Activated T-helper 17 cell treated with anti-CD3 and anti-CD28 coated beads, Interleukin-2, amount 50 U/mL, for 72 hours (primary cell): ENCODE measurements around the gene KASH5. TPM values are rescaled to one million over a fixed set of nuclear protein-coding genes. Genes with fewer than 3 reads are reported as not detected.

Experiments
- ATAC-seq: fragments of 150-1000 bp; cut with Tn5 transposase; replicated peaks from 2 replicates; pipeline ENCODE4 v1.10.0; 2021; ENCODE audit warnings: mild to moderate bottlenecking, moderate library complexity
- H3K27ac Mint-ChIP-seq: one replicate; pipeline ENCODE4 v1.8.0; 2022; ENCODE audit warnings: mixed read lengths
- H3K27me3 Mint-ChIP-seq: one replicate; pipeline ENCODE4 v1.8.0; 2022; ENCODE audit warnings: mixed read lengths
- H3K36me3 Mint-ChIP-seq: one replicate; pipeline ENCODE4 v1.8.0; 2022; ENCODE audit warnings: low read depth, mild to moderate bottlenecking, mixed read lengths
- H3K4me1 Mint-ChIP-seq: one replicate; pipeline ENCODE4 v1.8.0; 2022; ENCODE audit warnings: mixed read lengths
- H3K4me3 Mint-ChIP-seq: one replicate; pipeline ENCODE4 v1.8.0; 2022; ENCODE audit warnings: mild to moderate bottlenecking, mixed read lengths
- H3K9me3 Mint-ChIP-seq: one replicate; pipeline ENCODE4 v1.8.0; 2022; ENCODE audit warnings: mixed read lengths
- total RNA-seq, 2 donors: library from RNA; stranded (reverse); gene quantifications; one replicate each; pipeline ENCODE4 v1.2.3, GENCODE V29; 2022

Gene KASH5
- total RNA-seq, 2 donors from 2014 or later, result 1.1 TPM; not detected in 1

DNA sequence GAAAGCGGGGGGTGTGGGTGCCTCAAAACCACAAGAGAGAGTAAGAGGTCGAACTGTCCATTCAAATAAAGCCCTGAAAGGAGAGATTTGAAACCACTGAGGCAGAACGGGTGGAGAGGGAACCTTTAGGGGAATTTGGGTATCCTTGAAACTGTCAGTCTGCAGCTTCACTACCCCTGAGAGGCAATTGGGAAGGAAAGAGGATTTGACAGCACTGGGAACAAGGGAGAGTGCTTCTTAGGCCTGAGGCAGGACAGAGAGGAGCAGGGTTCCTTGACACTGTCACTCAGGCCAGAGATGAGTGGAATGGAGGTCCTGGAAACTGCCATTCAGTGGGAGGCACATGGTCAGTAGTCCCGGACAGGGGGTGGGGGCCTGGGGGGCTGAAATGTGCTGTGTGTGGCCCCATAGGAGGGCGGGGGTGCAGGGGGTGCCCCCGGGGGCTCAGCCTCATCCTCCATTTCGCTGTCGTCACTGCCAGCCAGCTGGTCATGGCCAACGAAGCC lies 42.2 kb downstream of the KASH5 start:
- no peak overlapping the region for H3K27ac Mint-ChIP-seq
- H3K4me1 Mint-ChIP-seq, result peaks cover 34% of the 10 kb centered on the region
- no peaks in the 10 kb centered on the region for H3K9me3 Mint-ChIP-seq
- peaks cover 68% of the 10 kb centered on the region for H3K27me3 Mint-ChIP-seq
- ATAC-seq, result no peak
- H3K36me3 Mint-ChIP-seq, result peaks cover 9% of the 10 kb centered on the region
- no peak overlapping the region for H3K4me3 Mint-ChIP-seq

DNA sequence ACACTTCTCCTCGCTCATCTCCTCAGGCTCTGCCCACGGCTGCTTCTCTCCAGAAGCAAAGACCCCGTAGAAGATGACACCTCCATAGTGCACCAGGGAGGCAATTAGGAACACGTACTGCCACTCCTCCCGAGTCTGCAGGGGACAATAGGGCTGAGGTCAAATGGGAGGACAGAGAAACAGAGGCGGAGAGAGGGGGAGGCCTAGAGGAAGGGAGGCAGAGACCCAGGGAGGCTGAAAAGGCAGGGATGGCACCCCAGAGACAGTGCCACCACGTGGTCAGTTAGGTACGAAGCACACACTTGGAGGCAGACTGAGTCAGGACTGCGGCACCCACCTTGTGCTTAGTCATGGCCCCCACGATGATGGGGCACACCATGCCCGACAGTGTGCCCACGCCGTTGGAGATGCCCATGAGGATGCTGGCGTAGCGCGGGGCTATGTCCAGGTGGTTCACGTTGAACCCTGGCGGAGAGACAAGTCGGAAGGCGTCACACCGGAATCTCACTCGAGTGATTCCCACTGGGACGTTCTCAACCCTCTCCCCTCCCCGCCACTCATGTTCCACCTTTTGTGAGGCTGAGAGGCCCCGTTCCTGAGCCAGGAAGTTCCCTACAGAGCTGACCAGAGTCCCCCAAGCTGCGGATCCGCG lies 42.8 kb downstream of the KASH5 start:
- Mint-ChIP-seq H3K27me3 (peaks cover 66% of the 10 kb centered on the region), H3K36me3 (peaks cover 9% of the 10 kb centered on the region), H3K27ac (no peak overlapping the region), H3K4me3 (no peak overlapping the region), H3K9me3 (no peaks in the 10 kb centered on the region), H3K4me1 (peaks cover 34% of the 10 kb centered on the region)
- peak; percentile 54 for ATAC-seq

DNA sequence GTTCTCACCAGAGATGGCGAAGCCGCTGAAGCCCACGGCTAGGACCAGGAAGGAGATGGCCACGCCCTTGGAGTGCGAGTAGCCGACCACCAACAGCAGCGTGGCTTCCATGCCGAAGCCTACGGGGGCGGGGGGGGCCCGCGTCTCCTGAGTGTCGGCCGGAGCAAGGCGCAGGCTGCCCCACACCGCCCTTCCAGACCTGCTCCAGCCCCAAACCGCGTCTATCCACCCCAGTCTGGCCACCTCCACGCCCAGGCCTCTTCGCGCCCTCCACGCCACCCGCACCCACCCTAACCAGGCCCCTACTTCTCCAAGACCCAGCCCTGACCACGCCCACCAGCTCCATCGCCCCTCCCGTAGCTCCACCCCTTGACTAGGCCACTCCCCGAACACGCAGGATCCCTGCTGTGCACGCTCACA lies 43.3 kb downstream of the KASH5 start:
- H3K27ac Mint-ChIP-seq, result no peak overlapping the region
- H3K27me3 Mint-ChIP-seq, result peaks cover 67% of the 10 kb centered on the region
- H3K9me3 Mint-ChIP-seq, result no peaks in the 10 kb centered on the region
- peaks cover 32% of the 10 kb centered on the region for H3K4me1 Mint-ChIP-seq
- no peak overlapping the region for H3K4me3 Mint-ChIP-seq
- ATAC-seq, result no peak
- H3K36me3 Mint-ChIP-seq, result peaks cover 13% of the 10 kb centered on the region

DNA sequence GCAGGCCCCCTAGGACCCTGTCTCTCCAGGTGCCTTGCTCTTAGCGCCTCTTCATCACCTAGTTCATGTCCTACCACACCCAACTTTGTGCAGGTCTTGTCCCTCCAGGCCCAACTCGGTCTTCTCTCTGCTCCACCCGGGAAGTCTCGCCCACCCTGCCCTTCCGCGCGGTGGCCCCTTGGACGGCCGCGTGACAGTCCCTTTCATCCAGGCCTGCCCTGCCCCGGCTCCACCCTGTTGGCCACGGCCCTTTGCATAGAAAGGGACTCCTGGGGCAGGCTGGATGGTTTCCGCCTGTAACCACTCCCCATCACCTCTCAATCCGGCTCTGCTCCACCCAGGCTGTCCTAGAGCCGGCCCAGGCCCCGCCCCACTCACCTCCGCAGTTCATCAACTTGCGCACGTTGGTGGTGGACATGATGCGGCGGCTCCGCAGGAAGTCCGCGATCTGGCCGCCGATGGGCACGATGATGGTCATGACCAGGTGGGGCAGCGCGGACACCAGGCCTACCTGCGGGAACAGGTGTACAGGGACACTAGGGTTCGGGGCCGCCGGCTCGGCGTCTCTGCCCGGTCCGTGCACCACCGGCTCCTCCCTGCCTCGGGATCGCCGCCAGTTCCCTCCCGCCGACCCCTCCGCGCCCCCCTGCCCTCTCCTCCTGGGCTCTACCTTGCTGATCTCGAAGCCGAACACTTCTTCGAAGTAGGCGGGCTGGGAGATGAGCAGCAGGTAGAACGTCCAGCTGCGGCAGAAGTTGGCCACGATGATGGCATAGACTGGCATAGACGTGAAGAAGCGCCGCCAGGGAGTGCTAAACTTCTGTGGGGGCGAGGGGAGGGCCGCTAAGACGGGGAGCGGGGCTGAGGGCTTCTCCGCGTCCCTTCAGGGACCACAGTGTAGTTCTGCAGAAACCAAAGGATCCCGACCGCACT lies 44.4 kb downstream of the KASH5 start:
- Mint-ChIP-seq H3K4me1 (peaks cover 22% of the 10 kb centered on the region), H3K27me3 (peaks cover 64% of the 10 kb centered on the region), H3K27ac (no peak overlapping the region), H3K36me3 (peaks cover 15% of the 10 kb centered on the region), H3K4me3 (peak overlapping the region; percentile 36), H3K9me3 (no peaks in the 10 kb centered on the region)
- ATAC-seq, result peak; percentile 69

DNA sequence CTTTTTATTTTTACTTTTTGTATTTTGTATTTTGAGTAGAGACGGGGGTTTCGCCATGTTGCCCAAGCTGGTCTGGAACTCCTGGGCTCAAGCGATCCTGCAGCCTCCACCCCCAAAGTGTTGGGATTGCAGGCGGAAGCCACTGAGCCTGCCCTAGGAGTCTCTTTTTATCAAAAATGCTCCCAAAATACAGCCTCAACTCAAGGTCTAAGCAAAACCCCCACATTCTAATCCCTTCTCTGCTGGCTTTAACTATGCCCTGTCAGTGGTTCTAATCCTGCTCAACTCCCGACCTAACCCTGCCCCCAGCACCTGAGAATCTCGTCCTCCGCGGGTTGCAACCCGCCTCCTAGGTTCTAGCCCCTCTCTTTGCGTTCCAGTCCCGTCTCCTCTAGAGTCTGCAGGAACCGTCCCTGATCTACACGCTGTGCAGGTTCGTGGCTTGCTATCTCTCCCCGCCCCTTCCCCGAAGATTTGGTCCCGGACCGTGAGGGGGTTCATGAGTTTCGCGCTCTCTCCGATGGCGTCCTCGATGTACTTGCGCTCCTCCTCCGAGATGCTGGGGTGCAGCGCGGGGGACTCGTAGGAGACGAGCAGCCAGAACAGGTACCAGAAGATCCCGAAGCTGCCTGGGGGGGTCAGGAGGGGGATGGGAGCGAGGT lies 45.3 kb downstream of the KASH5 start:
- no peak overlapping the region for H3K27ac Mint-ChIP-seq
- H3K36me3 Mint-ChIP-seq, result peaks cover 15% of the 10 kb centered on the region
- H3K4me3 Mint-ChIP-seq, result peak overlapping the region; percentile 5
- H3K9me3 Mint-ChIP-seq, result no peaks in the 10 kb centered on the region
- ATAC-seq, result no peak
- H3K4me1 Mint-ChIP-seq, result peaks cover 22% of the 10 kb centered on the region
- peaks cover 69% of the 10 kb centered on the region for H3K27me3 Mint-ChIP-seq

DNA sequence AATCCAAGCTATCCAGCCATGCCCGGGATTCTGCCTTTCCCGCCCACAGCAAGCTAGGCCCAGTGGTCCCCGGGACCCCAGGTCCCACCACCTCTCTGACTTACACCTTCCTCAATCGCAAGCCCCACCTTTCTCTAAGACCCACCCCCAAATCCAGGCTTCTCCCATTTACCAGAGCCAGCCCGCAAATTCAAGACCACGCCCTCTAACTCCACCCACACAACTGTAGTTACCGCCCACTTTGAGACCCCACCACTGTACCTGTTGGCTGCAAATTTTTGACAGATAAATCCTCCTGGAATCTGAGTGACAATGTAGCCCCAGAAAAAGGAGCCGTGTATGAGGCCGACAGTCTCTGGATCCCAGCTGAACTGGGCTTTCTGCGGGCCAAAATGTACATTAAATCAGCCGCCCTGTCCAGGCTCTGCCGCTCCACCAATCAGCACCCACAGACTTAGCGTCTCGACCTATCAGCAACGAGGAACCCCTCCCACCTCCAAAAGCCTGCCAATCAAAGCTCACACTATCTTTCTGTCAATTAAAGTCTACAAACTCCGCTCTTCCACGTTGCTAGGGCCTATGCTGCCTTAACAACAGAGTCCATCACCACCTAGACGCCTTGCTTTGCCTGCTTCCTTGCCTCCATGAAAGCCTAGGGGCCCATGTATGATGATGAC lies 47.0 kb downstream of the KASH5 start:
- H3K4me1 Mint-ChIP-seq, result peaks cover 18% of the 10 kb centered on the region
- no peaks in the 10 kb centered on the region for H3K9me3 Mint-ChIP-seq
- no peak for ATAC-seq

DNA sequence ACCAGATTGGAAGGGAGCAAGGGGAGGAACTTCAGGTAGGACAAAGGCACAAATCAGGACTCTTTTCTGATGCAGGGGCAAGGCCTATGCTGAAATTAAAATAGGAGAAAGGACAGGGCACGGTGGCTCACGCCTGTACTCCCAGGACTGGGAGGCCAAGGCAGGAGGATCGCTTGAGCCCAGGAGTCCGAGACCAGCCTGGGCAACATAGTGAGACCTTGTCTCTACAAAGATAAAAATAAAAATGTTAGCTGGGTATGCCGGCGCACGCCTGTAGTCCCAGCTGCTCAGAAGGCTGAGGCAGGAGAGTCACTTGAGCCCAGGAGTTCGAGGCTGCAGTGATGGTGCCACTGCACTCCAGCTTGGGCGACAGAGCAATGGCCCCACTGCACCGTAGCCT lies 47.6 kb downstream of the KASH5 start:
- H3K27ac Mint-ChIP-seq, result no peak overlapping the region
- peaks cover 6% of the 10 kb centered on the region for H3K36me3 Mint-ChIP-seq

More for the DNA sequence above, 47.0 kb downstream of the KASH5 start:
- H3K36me3 Mint-ChIP-seq, result peaks cover 12% of the 10 kb centered on the region
- H3K4me3 Mint-ChIP-seq, result no peak overlapping the region
- H3K27me3 Mint-ChIP-seq, result peaks cover 75% of the 10 kb centered on the region
- H3K27ac Mint-ChIP-seq, result no peak overlapping the region

DNA sequence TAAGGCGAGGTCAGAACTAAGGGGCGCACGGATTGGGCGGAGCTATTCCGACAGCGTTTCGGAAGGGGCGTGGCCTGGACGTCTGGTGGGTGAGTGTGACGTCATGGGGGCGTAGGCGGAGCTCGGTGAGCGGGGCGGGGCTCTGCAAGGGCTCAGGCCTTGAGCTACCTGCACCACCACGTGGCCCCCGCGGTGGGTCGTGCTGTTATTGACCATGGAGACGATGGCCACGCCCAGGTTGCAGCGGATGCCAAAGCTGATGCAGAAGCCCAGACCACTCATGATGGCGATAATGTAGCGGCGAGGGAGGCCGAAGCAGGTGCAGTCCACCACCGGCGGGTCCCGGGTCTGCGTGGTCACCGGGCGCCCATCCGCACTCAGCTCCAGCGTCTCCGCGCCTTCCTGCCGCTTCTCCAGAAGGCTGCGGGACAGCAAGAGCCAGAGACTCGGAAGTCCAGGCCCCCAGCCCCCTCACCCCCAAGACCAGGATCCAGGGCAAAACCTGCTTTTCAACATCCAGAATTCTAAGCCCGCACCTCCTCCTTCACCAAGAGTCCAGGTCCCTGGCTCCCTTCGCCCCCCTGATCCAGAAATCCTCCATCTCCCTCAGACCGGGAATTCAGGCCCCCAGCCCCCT lies 48.5 kb downstream of the KASH5 start:
- peak; percentile 19 for ATAC-seq
- Mint-ChIP-seq H3K27ac (no peak overlapping the region), H3K9me3 (no peaks in the 10 kb centered on the region), H3K27me3 (peaks cover 76% of the 10 kb centered on the region), H3K4me3 (no peak overlapping the region), H3K4me1 (peaks cover 13% of the 10 kb centered on the region), H3K36me3 (peaks cover 6% of the 10 kb centered on the region)

More for the DNA sequence above, 47.6 kb downstream of the KASH5 start:
- Mint-ChIP-seq H3K27me3 (peaks cover 75% of the 10 kb centered on the region), H3K4me1 (peaks cover 12% of the 10 kb centered on the region), H3K4me3 (no peak overlapping the region), H3K9me3 (no peaks in the 10 kb centered on the region)
- ATAC-seq, result no peak

DNA sequence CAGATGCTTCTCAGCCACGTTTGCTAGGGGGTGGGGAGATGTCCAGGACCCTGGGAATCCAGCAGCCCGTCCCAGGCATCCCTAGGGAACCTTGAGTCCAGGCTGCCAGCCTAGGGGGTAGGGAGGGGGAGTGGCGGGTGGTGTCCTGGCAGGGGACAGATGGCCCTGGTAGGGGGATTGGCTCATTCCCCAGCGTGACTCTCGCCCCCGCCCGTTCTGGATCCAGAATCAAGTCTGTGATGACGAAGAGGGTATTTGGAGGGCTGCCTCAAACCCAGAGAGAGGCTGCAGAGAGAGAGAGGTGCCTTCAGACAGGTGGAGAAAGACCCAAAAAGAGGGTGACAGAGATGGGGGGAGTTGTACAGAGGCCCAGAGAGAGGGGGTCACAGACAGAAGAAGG lies 49.2 kb downstream of the KASH5 start:
- no peaks in the 10 kb centered on the region for H3K9me3 Mint-ChIP-seq
- no peak for ATAC-seq
- peaks cover 80% of the 10 kb centered on the region for H3K27me3 Mint-ChIP-seq
- no peak overlapping the region for H3K27ac Mint-ChIP-seq
- H3K4me1 Mint-ChIP-seq, result peaks cover 18% of the 10 kb centered on the region
- H3K4me3 Mint-ChIP-seq, result no peak overlapping the region
- H3K36me3 Mint-ChIP-seq, result peaks cover 6% of the 10 kb centered on the region

DNA sequence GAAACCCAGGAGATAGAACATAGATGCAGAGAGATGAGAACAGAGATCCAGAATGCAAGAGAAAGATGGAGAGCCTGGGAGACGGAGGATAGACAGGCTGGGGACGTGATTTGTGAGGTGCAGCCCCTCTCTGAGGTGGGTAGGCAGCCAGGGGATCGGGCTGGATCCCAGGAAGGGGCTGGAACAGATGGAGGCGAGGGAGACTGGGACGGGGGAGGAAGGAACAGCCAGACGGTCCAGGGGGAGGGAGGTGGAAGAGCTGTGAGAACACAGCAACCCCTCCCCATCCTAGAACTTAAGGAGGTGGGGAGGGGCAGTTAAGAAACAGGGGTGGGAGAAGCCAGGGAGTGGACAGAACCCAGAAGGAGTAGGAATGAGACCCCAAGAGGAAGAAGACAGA lies 50.2 kb downstream of the KASH5 start:
- H3K27me3 Mint-ChIP-seq, result peaks cover 77% of the 10 kb centered on the region
- peaks cover 6% of the 10 kb centered on the region for H3K36me3 Mint-ChIP-seq

DNA sequence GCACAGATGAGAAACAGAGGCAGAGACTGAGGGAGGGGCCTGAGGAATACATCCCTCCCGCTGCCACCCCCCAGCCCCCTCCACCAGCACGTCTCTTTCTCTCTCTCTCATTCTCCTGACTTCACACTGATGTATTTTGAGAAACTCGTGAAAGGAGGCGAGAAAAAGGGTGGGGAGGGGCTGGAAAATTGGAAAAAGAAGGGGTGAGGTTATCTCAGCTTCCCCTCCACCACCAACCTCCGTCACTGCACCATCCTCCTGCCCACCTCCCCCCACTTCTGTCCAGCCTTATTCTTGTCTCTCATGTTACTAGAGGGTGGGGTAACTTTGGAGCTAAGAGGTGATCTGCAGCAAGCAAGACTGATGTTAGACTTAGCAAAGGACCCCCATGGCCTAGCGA lies 51.8 kb downstream of the KASH5 start:
- no peak for ATAC-seq
- Mint-ChIP-seq H3K27ac (no peak overlapping the region), H3K4me3 (no peak overlapping the region), H3K4me1 (peaks cover 16% of the 10 kb centered on the region), H3K27me3 (peaks cover 68% of the 10 kb centered on the region), H3K9me3 (no peaks in the 10 kb centered on the region), H3K36me3 (peaks cover 6% of the 10 kb centered on the region)

More for the DNA sequence above, 50.2 kb downstream of the KASH5 start:
- H3K4me1 Mint-ChIP-seq, result peaks cover 20% of the 10 kb centered on the region
- no peak for ATAC-seq
- no peaks in the 10 kb centered on the region for H3K9me3 Mint-ChIP-seq
- H3K4me3 Mint-ChIP-seq, result no peak overlapping the region
- H3K27ac Mint-ChIP-seq, result no peak overlapping the region

DNA sequence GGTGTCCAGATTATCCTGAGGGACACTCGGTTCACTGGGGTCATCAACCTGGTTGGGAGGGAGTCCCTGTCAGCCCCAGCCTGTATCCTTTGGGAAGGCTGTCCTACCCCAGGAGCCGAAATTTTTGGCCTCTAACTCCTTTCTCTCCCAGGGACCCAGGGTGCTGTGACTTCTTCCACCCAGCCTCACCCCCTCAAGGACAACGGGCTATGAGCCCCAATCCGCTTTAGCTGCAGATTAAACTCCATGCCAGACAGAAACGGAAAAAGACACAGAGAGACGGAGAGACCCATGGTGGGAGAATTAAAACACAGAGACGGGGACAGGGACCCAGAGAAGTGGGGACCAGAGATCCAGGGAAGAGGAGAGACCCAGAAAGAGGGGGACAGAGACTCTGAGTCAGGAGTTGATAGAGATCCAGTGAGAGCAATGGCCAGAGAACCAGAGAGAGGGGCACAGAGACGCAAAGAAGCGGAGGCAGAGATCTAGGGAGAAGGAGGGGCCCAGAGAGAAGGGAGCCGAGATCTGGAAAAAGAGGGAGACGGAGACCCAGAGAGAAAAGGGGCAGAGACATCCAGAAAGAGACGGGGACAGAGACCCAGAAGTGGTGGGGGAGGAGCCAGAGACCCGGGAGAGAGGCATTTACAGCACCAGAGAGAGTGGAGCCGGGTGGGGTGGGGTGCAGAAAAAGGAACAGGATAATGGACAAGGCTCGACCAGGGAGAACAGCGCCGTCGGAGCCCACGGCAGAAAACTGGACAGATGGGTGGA lies 52.6 kb downstream of the KASH5 start:
- no peak overlapping the region for H3K27ac Mint-ChIP-seq
- peaks cover 61% of the 10 kb centered on the region for H3K27me3 Mint-ChIP-seq
- peaks cover 21% of the 10 kb centered on the region for H3K4me1 Mint-ChIP-seq
- ATAC-seq, result no peak
- H3K36me3 Mint-ChIP-seq, result peaks cover 6% of the 10 kb centered on the region
- no peaks in the 10 kb centered on the region for H3K9me3 Mint-ChIP-seq
- peak overlapping the region; percentile 35 for H3K4me3 Mint-ChIP-seq
